H1 (cell line): ENCODE measurements around the gene ANKS1B. TPM values are rescaled to one million over a fixed set of nuclear protein-coding genes. Genes with fewer than 3 reads are reported as not detected.

ENCODE experiments used
- CTCF ChIA-PET: fragments of 300-600 bp; sonication (Branson Sonifier 250); formaldehyde crosslinking; loops from one replicate; lab custom pipeline; 2021; ENCODE audit not compliant: partially characterized antibody; lab: Charles Lee
- POLR2A ChIA-PET: fragments of 300-600 bp; sonication (Branson Sonifier 250); formaldehyde crosslinking; loops from one replicate; lab custom pipeline; 2021; ENCODE audit warnings: inconsistent platforms; ENCODE audit not compliant: partially characterized antibody; lab: Charles Lee
- DNase-seq, 2 experiments: peaks; one replicate each; pipeline versions ENCODE4 v3.0.0 to v3.0.0-alpha.2; 2010 to 2022; ENCODE audit warnings: low spot score in 2 of 2, low read depth in 1 of 2, mixed read lengths in 1 of 2
- FAIRE-seq: peaks from 2 replicates; lab custom pipeline; 2011; peaks lifted over from hg19 to GRCh38; lab: Jason Lieb, UNC
- H2AFZ ChIP-seq: 2 replicates; pipeline ENCODE4 v1.8.1; 2012; ENCODE audit warnings: low read length, inconsistent platforms
- H2AK5ac ChIP-seq: 2 replicates; pipeline ENCODE4 v1.6.1; 2013; ENCODE audit warnings: low read depth, low read length
- H2BK120ac ChIP-seq: replicated peaks from 2 replicates; pipeline ENCODE3; 2013; ENCODE audit warnings: low read depth, low read length, inconsistent platforms
- H2BK12ac ChIP-seq: 2 replicates; pipeline ENCODE4 v1.6.1; 2013; ENCODE audit warnings: low read depth, low read length
- H2BK15ac ChIP-seq: 2 replicates; pipeline ENCODE4 v1.6.1; 2013; ENCODE audit warnings: low read length
- H2BK20ac ChIP-seq: 2 replicates; pipeline ENCODE4 v1.6.1; 2013; ENCODE audit warnings: low read length
- H2BK5ac ChIP-seq: 2 replicates; pipeline ENCODE4 v1.6.1; 2013; ENCODE audit warnings: low read depth, low read length
- H3K14ac ChIP-seq: 2 replicates; pipeline ENCODE4 v1.6.1; 2013; ENCODE audit warnings: inconsistent platforms; ENCODE audit not compliant: insufficient read length
- H3K18ac ChIP-seq: 2 replicates; pipeline ENCODE4 v1.6.1; 2013; ENCODE audit warnings: low read length; ENCODE audit errors: extremely low read depth
- H3K23ac ChIP-seq: 2 replicates; pipeline ENCODE4 v1.6.1; 2013; ENCODE audit warnings: inconsistent platforms; ENCODE audit not compliant: insufficient read length
- H3K23me2 ChIP-seq: 2 replicates; pipeline ENCODE4 v1.6.1; 2013; ENCODE audit warnings: low read depth, low read length
- H3K27ac ChIP-seq: 2 replicates; pipeline ENCODE4 v1.6.1; 2011; ENCODE audit warnings: low read depth, low read length, inconsistent platforms
- H3K27me3 ChIP-seq, 4 experiments: replicated peaks in 1 of 4; 1 replicate in 1 of 4; 2 replicates in 3 of 4; pipeline versions ENCODE4 v1.6.1 to v1.8.1; 2011 to 2013; ENCODE audit warnings: low read length in 3 of 4, mild to moderate bottlenecking in 3 of 4, inconsistent platforms in 2 of 4, mixed read lengths in 2 of 4, moderate library complexity in 1 of 4; ENCODE audit not compliant: control insufficient read depth in 3 of 4, insufficient read depth in 3 of 4; ENCODE audit errors: extremely low read depth in 1 of 4
- H3K36me3 ChIP-seq, 4 experiments: 2 replicates each; pipeline versions ENCODE4 v1.6.1 to v1.8.1; 2011 to 2013; ENCODE audit warnings: mild to moderate bottlenecking in 4 of 4, low read length in 3 of 4, moderate library complexity in 2 of 4, control low read depth in 1 of 4, inconsistent platforms in 1 of 4; ENCODE audit not compliant: insufficient read depth in 4 of 4, control insufficient read depth in 2 of 4
- H3K4ac ChIP-seq: replicated peaks from 2 replicates; pipeline ENCODE3; 2013; ENCODE audit warnings: low read length, low read depth, mixed read lengths, inconsistent platforms; ENCODE audit not compliant: insufficient read length
- H3K4me1 ChIP-seq, 4 experiments: replicated peaks in 1 of 4; 1 replicate in 1 of 4; 2 replicates in 3 of 4; pipeline versions ENCODE4 v1.6.1 to v1.8.1; 2011 to 2013; ENCODE audit warnings: low read length in 3 of 4, inconsistent platforms in 2 of 4, mixed read lengths in 1 of 4; ENCODE audit not compliant: insufficient read depth in 4 of 4, control insufficient read depth in 3 of 4
- H3K4me2 ChIP-seq, 2 experiments: 2 replicates each; pipeline versions ENCODE4 v1.6.1 to v1.8.1; 2011 to 2013; ENCODE audit warnings: low read depth in 2 of 2, low read length in 2 of 2, control low read depth in 1 of 2, inconsistent platforms in 1 of 2, mild to moderate bottlenecking in 1 of 2; ENCODE audit not compliant: insufficient read depth in 1 of 2
- H3K4me3 ChIP-seq, 4 experiments: fragments of 200-600, 300-600 bp in 1 of 4; sonication (generic), shearing (Covaris generic), sonication (Bioruptor Twin) in 1 of 4; 2 replicates each; pipeline versions ENCODE4 v1.5.1 to v1.8.1; 2011 to 2016; ENCODE audit warnings: low read length in 4 of 4, low read depth in 3 of 4, control low read depth in 2 of 4, inconsistent platforms in 2 of 4, mild to moderate bottlenecking in 2 of 4, mixed read lengths in 1 of 4, moderate library complexity in 1 of 4; ENCODE audit not compliant: insufficient read depth in 2 of 4; ENCODE audit errors: extremely low read depth in 1 of 4
- H3K56ac ChIP-seq: replicated peaks from 2 replicates; pipeline ENCODE3; 2013; ENCODE audit warnings: low read depth, mild to moderate bottlenecking, mixed read lengths, low read length, inconsistent platforms; ENCODE audit not compliant: insufficient read length
- H3K79me1 ChIP-seq: 2 replicates; pipeline ENCODE4 v1.6.1; 2013; ENCODE audit warnings: low read depth, low read length, control low read depth
- H3K79me2 ChIP-seq, 2 experiments: 2 replicates each; pipeline versions ENCODE4 v1.6.1 to v1.8.1; 2012 to 2013; ENCODE audit warnings: low read length in 2 of 2, mild to moderate bottlenecking in 2 of 2, inconsistent platforms in 1 of 2; ENCODE audit not compliant: insufficient read depth in 2 of 2, control insufficient read depth in 1 of 2
- H3K9ac ChIP-seq, 4 experiments: replicated peaks in 1 of 4; 1 replicate in 1 of 4; 2 replicates in 3 of 4; pipeline versions ENCODE4 v1.6.1 to v1.8.1; 2011 to 2013; ENCODE audit warnings: low read depth in 3 of 4, low read length in 3 of 4, control low read depth in 2 of 4, mild to moderate bottlenecking in 2 of 4, moderate library complexity in 2 of 4, inconsistent platforms in 1 of 4; ENCODE audit errors: extremely low read depth in 1 of 4
- H3K9me3 ChIP-seq, 2 experiments: 2 replicates each; pipeline versions ENCODE4 v1.6.1 to v1.8.1; 2012 to 2013; ENCODE audit warnings: mild to moderate bottlenecking in 2 of 2, moderate library complexity in 2 of 2, control low read depth in 1 of 2, inconsistent platforms in 1 of 2, low read depth in 1 of 2, low read length in 1 of 2, mixed read lengths in 1 of 2; ENCODE audit not compliant: insufficient read depth in 2 of 2
- H4K20me1 ChIP-seq, 2 experiments: replicated peaks in 1 of 2; 2 replicates each; pipeline versions ENCODE3 to v1.8.1; 2011 to 2013; ENCODE audit warnings: inconsistent platforms in 2 of 2, low read length in 2 of 2, mild to moderate bottlenecking in 1 of 2; ENCODE audit not compliant: insufficient read depth in 2 of 2, control insufficient read depth in 1 of 2
- H4K5ac ChIP-seq: 2 replicates; pipeline ENCODE4 v1.6.1; 2013; ENCODE audit warnings: low read length, low read depth, mixed read lengths, inconsistent platforms; ENCODE audit not compliant: insufficient read length
- H4K8ac ChIP-seq: 2 replicates; pipeline ENCODE4 v1.8.0; 2013; ENCODE audit warnings: mild to moderate bottlenecking, moderate library complexity, low read length, inconsistent platforms; ENCODE audit not compliant: insufficient read depth; ENCODE audit errors: extremely low read depth
- H4K91ac ChIP-seq: replicated peaks from 2 replicates; pipeline ENCODE3; 2013; ENCODE audit warnings: low read length, mixed read lengths, inconsistent platforms; ENCODE audit not compliant: insufficient read length
- CHD1 ChIP-seq: IDR thresholded peaks from 2 replicates; pipeline ENCODE4 v1.6.1; 2012; ENCODE audit warnings: low read depth, low read length, improper control_type of control experiment
- YY1 ChIP-seq: IDR thresholded peaks from 2 replicates; pipeline ENCODE4 v1.6.1; 2011; ENCODE audit warnings: low read depth, mild to moderate bottlenecking, low read length
- WGBS, 2 experiments: shearing (Covaris generic) in 1 of 2; methylation state at CpG; one replicate each; pipeline versions ENCODE4 v1.1.6 to v1.1.7; 2013 to 2015; ENCODE audit warnings: low lambda C conversion rate in 2 of 2, mixed read lengths in 2 of 2, inconsistent platforms in 1 of 2, low coverage in 1 of 2, missing lambda C conversion rate in 1 of 2; ENCODE audit not compliant: insufficient replicate concordance in 2 of 2, insufficient coverage in 1 of 2, insufficient read length in 1 of 2; ENCODE audit errors: extremely low coverage in 1 of 2, missing lambda C conversion rate in 1 of 2; 5-methylcytosine and 5-hydroxymethylcytosine counted together
- polyA plus RNA-seq, 7 experiments: library from polyadenylated mRNA; depleted of rRNA in 3 of 7; stranded (reverse) in 5 of 7; unstranded in 2 of 7; fragments of >200 nt in 5 of 7; fragments of 200-250 nt in 2 of 7; gene quantifications; 1 replicate in 5 of 7; 2 replicates in 1 of 7; 4 replicates in 1 of 7; pipeline versions ENCODE4 v1.2.1 to v1.2.3, GENCODE V29; 2011 to 2013; ENCODE audit warnings: missing spikeins in 2 of 7, mixed read lengths in 2 of 7
- total RNA-seq: library from RNA; stranded (reverse); fragmentation: NEBNext Ultra II Directional; extraction: Animal tissue kit (Norgen Biotek cat#: 25700); gene quantifications from 2 replicates; pipeline ENCODE4 v1.2.1, GENCODE V29; 2021

Gene ANKS1B
- total and polyA plus RNA-seq, 2 of the 8 experiments (the other 6 are each of a cell fraction or from before 2014, with no cell fraction given), result 2.7 to 6.1 TPM

- no peak for FAIRE-seq
- Histone ChIP-seq H3K79me1 (no peaks in the 10 kb centered on the region), H2BK15ac (no peak overlapping the region), H2BK120ac (no peak overlapping the region), H3K79me2 (no peaks in the 10 kb centered on the region), H3K27me3 (no peaks in the 10 kb centered on the region), H2AK5ac (no peak overlapping the region), H2BK20ac (0 out of 2 replicates have a peak overlapping the region, but pooled peaks have one; percentile 6), H3K9ac (no peak overlapping the region), H4K20me1 (no peaks in the 10 kb centered on the region), H2BK12ac (no peak overlapping the region), H3K23me2 (no peaks in the 10 kb centered on the region), H4K91ac (no peak overlapping the region), H4K8ac (no peak overlapping the region), H3K27ac (no peak overlapping the region), H4K5ac (no peak overlapping the region), H3K4me1 (peaks cover 0 to 5% (median 2%) of the 10 kb centered on the region in 4 experiments; a peak in 3 of 7 replicates), H3K9me3 (no peaks in the 10 kb centered on the region), H3K56ac (no peak overlapping the region), H3K4ac (no peak overlapping the region), H3K14ac (no peak overlapping the region), H3K23ac (no peak overlapping the region), H3K4me2 (no peak overlapping the region), H3K18ac (no peak overlapping the region), H3K4me3 (no peak overlapping the region), H2AFZ (peak overlapping the region; percentile 87), H3K36me3 (no peaks in the 10 kb centered on the region), H2BK5ac (no peak overlapping the region)
- ChIA-PET POLR2A (no interaction called here), CTCF (interaction anchor here (1.0 to 2.8 kb wide), 3 partner anchors 11 to 216 kb away, joined by 3 to 9 read pairs (median 7); no protein-coding TSS in a partner anchor)
- no peak for TF ChIP-seq CHD1
- no peak for TF ChIP-seq YY1
- 87% methylated on average over 12 of the region's 12 CpGs; no CpG with 5 or more reads in 1 of the 2 experiments for WGBS, 2 experiments
- DNase-seq, result no peak
These were observed 725.4 kb downstream of the ANKS1B start for GRCh38 chr12:99259040-99259934.
